HepG2 (cell line): ENCODE data around the gene HIF1AN. TPM values are rescaled to one million over a fixed set of nuclear protein-coding genes. Genes with fewer than 3 reads are reported as not detected.

Experiments
- ATAC-seq: fragments of 200-7000 bp; cut with Tn5 transposase; 3 replicates; pipeline ENCODE4 v1.9.1; 2020; ENCODE audit warnings: mild to moderate bottlenecking, moderate library complexity
- BruUV-seq: library from RNA; stranded (reverse); fragments of 400-500 nt; replicated peaks from 2 replicates; lab custom pipeline; 2021; lab: Mats Ljungman, UMichigan
- CTCF ChIA-PET: fragments of 300-600 bp; formaldehyde crosslinking; extraction: SDS; loops from one replicate; lab custom pipeline; 2021; ENCODE audit warnings: low total read pairs, inconsistent platforms, low intra/inter-chr PET ratio; lab: Yijun Ruan, JAX
- POLR2A ChIA-PET: fragments of 350-600 bp; sonication (Branson Sonifier 250); formaldehyde crosslinking; loops from one replicate; lab custom pipeline; 2020; ENCODE audit warnings: antibody characterized with exemption, inconsistent platforms; lab: Yijun Ruan, JAX
- DNase-seq: peaks from one replicate; pipeline ENCODE4 v3.0.0-alpha.2; 2015; ENCODE audit warnings: low spot score
- FAIRE-seq: peaks from 3 replicates; lab custom pipeline; 2011; peaks lifted over from hg19 to GRCh38; lab: Jason Lieb, UNC
- H2AFZ ChIP-seq: one replicate; pipeline ENCODE4 v1.6.1; 2011; ENCODE audit warnings: low read length, inconsistent platforms
- H3K27ac ChIP-seq: fragments of 300-600 bp; 3 replicates; pipeline ENCODE4 v1.8.0; 2011; ENCODE audit warnings: mixed run types, mild to moderate bottlenecking, mixed read lengths, low read length, inconsistent platforms; ENCODE audit not compliant: insufficient read depth; ENCODE audit errors: extremely low read length
- H3K27me3 ChIP-seq, 2 experiments: fragments of 200-600 bp in 1 of 2; 2 replicates in 1 of 2; 3 replicates in 1 of 2; pipeline versions ENCODE4 v1.6.0 to v1.8.0; 2011; ENCODE audit warnings: low read length in 2 of 2, mild to moderate bottlenecking in 2 of 2, moderate library complexity in 2 of 2, inconsistent platforms in 1 of 2; ENCODE audit not compliant: insufficient read depth in 2 of 2, control insufficient read depth in 1 of 2
- H3K36me3 ChIP-seq, 2 experiments: fragments of 200-600 bp in 1 of 2; replicated peaks in 1 of 2; 2 replicates in 1 of 2; 3 replicates in 1 of 2; pipeline versions ENCODE4 v1.5.1 to v1.8.0; 2011; ENCODE audit warnings: low read length in 2 of 2, inconsistent platforms in 1 of 2; ENCODE audit not compliant: insufficient read depth in 2 of 2, control insufficient read depth in 1 of 2
- H3K4me1 ChIP-seq: 2 replicates; pipeline ENCODE4 v1.5.1; 2012; ENCODE audit warnings: low read length, inconsistent platforms; ENCODE audit not compliant: insufficient read depth
- H3K4me2 ChIP-seq: 2 replicates; pipeline ENCODE4 v1.6.0; 2011; ENCODE audit warnings: low read depth, low read length, inconsistent platforms
- H3K4me3 ChIP-seq, 3 experiments: fragments of 200-600 bp in 1 of 3; sonication (generic), shearing (Covaris generic) in 1 of 3; replicated peaks in 1 of 3; 2 replicates each; pipeline ENCODE4 v1.5.1; 2011 to 2016; ENCODE audit warnings: low read length in 3 of 3, inconsistent platforms in 2 of 3, low read depth in 2 of 3, mild to moderate bottlenecking in 2 of 3, control low read depth in 1 of 3, mixed read lengths in 1 of 3; ENCODE audit not compliant: insufficient read depth in 1 of 3
- H3K79me2 ChIP-seq: one replicate; pipeline ENCODE4 v1.6.1; 2011; ENCODE audit warnings: low read length, inconsistent platforms; ENCODE audit not compliant: insufficient read depth
- H3K9ac ChIP-seq: 2 replicates; pipeline ENCODE4 v1.6.0; 2011; ENCODE audit warnings: mild to moderate bottlenecking, low read depth, low read length, inconsistent platforms; ENCODE audit not compliant: insufficient read depth
- H3K9me3 ChIP-seq: 2 replicates; pipeline ENCODE4 v1.5.1; 2012; ENCODE audit warnings: mild to moderate bottlenecking, low read length
- H4K20me1 ChIP-seq: 2 replicates; pipeline ENCODE4 v1.6.0; 2011; ENCODE audit warnings: inconsistent platforms, mild to moderate bottlenecking, low read length, moderate library complexity; ENCODE audit not compliant: insufficient read depth
- CENPX ChIP-seq: sonication (generic); formaldehyde crosslinking; IDR thresholded peaks from 2 replicates; pipeline ENCODE4 v1.9.0; 2021; ENCODE audit warnings: mild to moderate bottlenecking, missing genetic modification reagents, moderate library complexity
- ELF4 ChIP-seq: sonication (generic); formaldehyde crosslinking; IDR thresholded peaks from 2 replicates; pipeline ENCODE4 v1.5.0; 2020; ENCODE audit warnings: missing genetic modification reagents, mild to moderate bottlenecking, moderate library complexity, borderline replicate concordance
- FIP1L1 ChIP-seq: fragments of 200-400 bp; formaldehyde crosslinking; IDR thresholded peaks from 2 replicates; pipeline ENCODE4 v1.6.1; 2018; ENCODE audit warnings: low read depth, mild to moderate bottlenecking, low read length, moderate library complexity, borderline replicate concordance; ENCODE audit not compliant: insufficient read depth
- HDAC6 ChIP-seq: fragments of 200-600 bp; sonication (generic); IDR thresholded peaks from 2 replicates; pipeline ENCODE4 v1.7.0; 2017; ENCODE audit warnings: mild to moderate bottlenecking, antibody characterized with exemption, low read length, low read depth
- HNRNPUL1 ChIP-seq: fragments of 200-400 bp; formaldehyde crosslinking; IDR thresholded peaks from 2 replicates; pipeline ENCODE4 v1.6.1; 2017; ENCODE audit warnings: low read depth, mild to moderate bottlenecking, low read length, moderate library complexity
- MAF1 ChIP-seq: sonication (generic); formaldehyde crosslinking; IDR thresholded peaks from 2 replicates; pipeline ENCODE4 v1.5.0; 2020; ENCODE audit warnings: missing genetic modification reagents, borderline replicate concordance
- NR1H2 ChIP-seq: sonication (generic); formaldehyde crosslinking; IDR thresholded peaks from 2 replicates; pipeline ENCODE4 v1.8.1; 2022; ENCODE audit warnings: low read depth, missing genetic modification reagents, borderline replicate concordance
- PAWR ChIP-seq: sonication (generic); formaldehyde crosslinking; IDR thresholded peaks from 2 replicates; pipeline ENCODE4 v1.4.0; 2020; ENCODE audit warnings: missing genetic modification reagents, mild to moderate bottlenecking, borderline replicate concordance
- PREB ChIP-seq: sonication (generic); formaldehyde crosslinking; IDR thresholded peaks from 2 replicates; pipeline ENCODE4 v1.4.0; 2020; ENCODE audit warnings: missing genetic modification reagents
- SNAPC5 ChIP-seq: sonication (generic); formaldehyde crosslinking; IDR thresholded peaks from 2 replicates; pipeline ENCODE4 v1.8.1; 2023; ENCODE audit warnings: mild to moderate bottlenecking, missing genetic modification reagents, borderline replicate concordance
- SOX6 ChIP-seq, 2 experiments: fragments of 450-650 bp in 1 of 2; sonication (generic) in 1 of 2; formaldehyde crosslinking in 1 of 2; IDR thresholded peaks; 2 replicates each; pipeline versions ENCODE4 v1.4.0 to v1.6.1; 2017 to 2020; ENCODE audit warnings: antibody characterized with exemption in 1 of 2, mild to moderate bottlenecking in 1 of 2, missing genetic modification reagents in 1 of 2
- THAP9 ChIP-seq: sonication (generic); formaldehyde crosslinking; IDR thresholded peaks from 2 replicates; pipeline ENCODE4; 2020; ENCODE audit warnings: missing genetic modification reagents, mild to moderate bottlenecking, borderline replicate concordance
- ZNF230 ChIP-seq: sonication (generic); formaldehyde crosslinking; IDR thresholded peaks from 2 replicates; pipeline ENCODE4 v1.4.0; 2020; ENCODE audit warnings: mild to moderate bottlenecking, missing genetic modification reagents
- ZNF569 ChIP-seq: sonication (generic); formaldehyde crosslinking; IDR thresholded peaks from 2 replicates; pipeline ENCODE4 v1.5.0; 2020; ENCODE audit warnings: mild to moderate bottlenecking, missing genetic modification reagents, moderate library complexity, borderline replicate concordance
- ZNF605 ChIP-seq: sonication (generic); formaldehyde crosslinking; IDR thresholded peaks from 2 replicates; pipeline ENCODE4 v1.8.0; 2022; ENCODE audit warnings: mild to moderate bottlenecking, missing genetic modification reagents
- ZNF773 ChIP-seq: sonication (generic); formaldehyde crosslinking; IDR thresholded peaks from 2 replicates; pipeline ENCODE4 v1.4.0; 2020; ENCODE audit warnings: missing genetic modification reagents, borderline replicate concordance
- WGBS: methylation state at CpG from one replicate; pipeline ENCODE4 v1.1.6; 2017; ENCODE audit warnings: low lambda C conversion rate; 5-methylcytosine and 5-hydroxymethylcytosine counted together
- in situ Hi-C: cut with HindIII; loops from 2 replicates; pipeline ENCODE4 v1.10.0; 2017; ENCODE audit warnings: low pct_unique_long_range_greater_than_20kb; ENCODE audit not compliant: extremely low pct_ligation_motif_present
- intact Hi-C: fragments of 100-400 bp; cut with micrococcal nuclease; formaldehyde crosslinking; loops from one replicate; pipeline ENCODE4 v1.10.0; 2022; ENCODE audit not compliant: unreplicated experiment
- polyA plus RNA-seq, 8 experiments: library from polyadenylated mRNA; depleted of rRNA in 3 of 8; stranded (reverse) in 7 of 8; unstranded in 1 of 8; fragments of >200 nt; fragmentation: Illumina TruSeq in 4 of 8; extraction: Trizol in 4 of 8; gene quantifications; 2 replicates each; pipeline versions ENCODE4 v1.2.1 to v1.2.3, GENCODE V29; 2011 to 2016; ENCODE audit warnings: low read depth in 4 of 8, missing spikeins in 1 of 8, mixed read lengths in 1 of 8; ENCODE audit not compliant: insufficient read depth in 1 of 8
- total RNA-seq, 5 experiments: library from RNA; depleted of rRNA; stranded (reverse); fragments of >200 nt; fragmentation: Illumina TruSeq; extraction: Trizol; gene quantifications; 2 replicates each; pipeline ENCODE4 v1.2.3, GENCODE V29; 2016; ENCODE audit warnings: low read depth in 1 of 5
- TF ChIP-seq, protein P1 (sequence below), 2 experiments: IDR thresholded peaks; 2 replicates each; pipeline ENCODE4 v1.6.1; 2011 to 2012; ENCODE audit warnings: low read length in 2 of 2, borderline replicate concordance in 1 of 2, low read depth in 1 of 2, mild to moderate bottlenecking in 1 of 2, moderate library complexity in 1 of 2

The HIF1AN gene
- total and polyA plus RNA-seq, 2 of the 13 experiments (the other 11 are each of a cell fraction or from before 2014, with no cell fraction given), result 8.6 to 10.7 TPM

DNA sequence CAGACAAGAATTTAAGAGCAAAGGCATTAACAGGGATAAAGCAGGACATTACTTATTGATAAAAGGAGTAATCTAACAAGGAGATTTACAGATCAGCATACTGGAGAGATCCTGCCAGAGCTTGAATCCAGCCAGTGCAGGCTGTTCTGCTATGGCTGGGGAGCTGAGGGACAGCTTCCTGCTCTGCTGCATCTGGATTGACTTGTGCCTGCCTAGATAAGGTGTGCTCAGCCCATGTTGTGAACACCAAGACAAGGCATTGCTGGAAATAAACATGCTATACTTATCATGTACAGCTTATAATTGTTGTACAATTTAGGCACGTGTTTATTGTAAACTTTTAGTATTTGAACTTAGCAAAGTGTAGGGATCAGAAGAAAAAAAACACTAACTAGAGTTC lies 71.7 kb downstream of the HIF1AN start:
- H3K4me1 ChIP-seq, result no peaks in the 10 kb centered on the region
- WGBS, result 0% methylated on average over 1 of the region's 1 CpG
- ChIA-PET POLR2A (no interaction called here), CTCF (no interaction called here)
- H2AFZ ChIP-seq, result no peak overlapping the region
- H4K20me1 ChIP-seq, result no peaks in the 10 kb centered on the region
- FAIRE-seq (no peak), DNase-seq (no peak), ATAC-seq (no peak)
- BruUV-seq, result no TSS peak
- H3K9ac ChIP-seq, result no peak overlapping the region
- H3K27me3 ChIP-seq, result peaks cover 0 to 22% of the 10 kb centered on the region in 2 experiments; a peak in 4 of 5 replicates
- no peaks in the 10 kb centered on the region for H3K9me3 ChIP-seq
- no peak overlapping the region for H3K4me3 ChIP-seq
- no peak overlapping the region for H3K27ac ChIP-seq
- H3K79me2 ChIP-seq, result no peaks in the 10 kb centered on the region
- in situ Hi-C loops (no loop called here), intact Hi-C loops (no loop called here)
- no peak overlapping the region for H3K4me2 ChIP-seq
- H3K36me3 ChIP-seq, result no peaks in the 10 kb centered on the region
- no peak for TF ChIP-seq ZNF230 (CRISPR knock-in tag)
- TF ChIP-seq ZNF773, result no peak
- TF ChIP-seq HDAC6, result no peak
- no peak for TF ChIP-seq FIP1L1
- no peak for TF ChIP-seq NR1H2 (CRISPR knock-in tag)
- TF ChIP-seq MAF1 (CRISPR knock-in tag), result no peak
- no peak for TF ChIP-seq SNAPC5
- no peak for TF ChIP-seq ELF4 (CRISPR knock-in tag)
- TF ChIP-seq PREB (CRISPR knock-in tag), result no peak
- no peak for TF ChIP-seq PAWR
- no peak for TF ChIP-seq ZNF569 (CRISPR knock-in tag)
- TF ChIP-seq HNRNPUL1, result no peak
- TF ChIP-seq SOX6 (IDR thresholded peaks at IDR 0.05), result no peak
- no peak for TF ChIP-seq SOX6 (CRISPR knock-in tag; IDR thresholded peaks at IDR 0.05)
- TF ChIP-seq ZNF605 (CRISPR knock-in tag), result no peak
- no peak for TF ChIP-seq CENPX (CRISPR knock-in tag)
- TF ChIP-seq THAP9 (CRISPR knock-in tag), result no peak
- TF ChIP-seq, protein P1, sequence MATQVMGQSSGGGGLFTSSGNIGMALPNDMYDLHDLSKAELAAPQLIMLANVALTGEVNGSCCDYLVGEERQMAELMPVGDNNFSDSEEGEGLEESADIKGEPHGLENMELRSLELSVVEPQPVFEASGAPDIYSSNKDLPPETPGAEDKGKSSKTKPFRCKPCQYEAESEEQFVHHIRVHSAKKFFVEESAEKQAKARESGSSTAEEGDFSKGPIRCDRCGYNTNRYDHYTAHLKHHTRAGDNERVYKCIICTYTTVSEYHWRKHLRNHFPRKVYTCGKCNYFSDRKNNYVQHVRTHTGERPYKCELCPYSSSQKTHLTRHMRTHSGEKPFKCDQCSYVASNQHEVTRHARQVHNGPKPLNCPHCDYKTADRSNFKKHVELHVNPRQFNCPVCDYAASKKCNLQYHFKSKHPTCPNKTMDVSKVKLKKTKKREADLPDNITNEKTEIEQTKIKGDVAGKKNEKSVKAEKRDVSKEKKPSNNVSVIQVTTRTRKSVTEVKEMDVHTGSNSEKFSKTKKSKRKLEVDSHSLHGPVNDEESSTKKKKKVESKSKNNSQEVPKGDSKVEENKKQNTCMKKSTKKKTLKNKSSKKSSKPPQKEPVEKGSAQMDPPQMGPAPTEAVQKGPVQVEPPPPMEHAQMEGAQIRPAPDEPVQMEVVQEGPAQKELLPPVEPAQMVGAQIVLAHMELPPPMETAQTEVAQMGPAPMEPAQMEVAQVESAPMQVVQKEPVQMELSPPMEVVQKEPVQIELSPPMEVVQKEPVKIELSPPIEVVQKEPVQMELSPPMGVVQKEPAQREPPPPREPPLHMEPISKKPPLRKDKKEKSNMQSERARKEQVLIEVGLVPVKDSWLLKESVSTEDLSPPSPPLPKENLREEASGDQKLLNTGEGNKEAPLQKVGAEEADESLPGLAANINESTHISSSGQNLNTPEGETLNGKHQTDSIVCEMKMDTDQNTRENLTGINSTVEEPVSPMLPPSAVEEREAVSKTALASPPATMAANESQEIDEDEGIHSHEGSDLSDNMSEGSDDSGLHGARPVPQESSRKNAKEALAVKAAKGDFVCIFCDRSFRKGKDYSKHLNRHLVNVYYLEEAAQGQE (IDR thresholded peaks at IDR 0.05; ENCODE audit: borderline replicate concordance in 1 of 2, low read depth in 1 of 2, low read length in 2 of 2), result no peak
